ENCODE data around the gene NAA20. TPM values are rescaled to one million over a fixed set of nuclear protein-coding genes. Genes with fewer than 3 reads are reported as not detected.
A peak's percentile ranks its signal among the peaks of the same experiment; 100 is the strongest.
"Not testable (repeated sequence)": the region's sequence is repeated elsewhere in the genome, so short reads cannot be mapped to it uniquely, and the experiment has no call there.

NAA20 gene
- total and polyA plus RNA-seq, 2 of the 4 experiments (the other 2 are of a cell fraction), result 35.7 to 58.8 TPM

DNA sequence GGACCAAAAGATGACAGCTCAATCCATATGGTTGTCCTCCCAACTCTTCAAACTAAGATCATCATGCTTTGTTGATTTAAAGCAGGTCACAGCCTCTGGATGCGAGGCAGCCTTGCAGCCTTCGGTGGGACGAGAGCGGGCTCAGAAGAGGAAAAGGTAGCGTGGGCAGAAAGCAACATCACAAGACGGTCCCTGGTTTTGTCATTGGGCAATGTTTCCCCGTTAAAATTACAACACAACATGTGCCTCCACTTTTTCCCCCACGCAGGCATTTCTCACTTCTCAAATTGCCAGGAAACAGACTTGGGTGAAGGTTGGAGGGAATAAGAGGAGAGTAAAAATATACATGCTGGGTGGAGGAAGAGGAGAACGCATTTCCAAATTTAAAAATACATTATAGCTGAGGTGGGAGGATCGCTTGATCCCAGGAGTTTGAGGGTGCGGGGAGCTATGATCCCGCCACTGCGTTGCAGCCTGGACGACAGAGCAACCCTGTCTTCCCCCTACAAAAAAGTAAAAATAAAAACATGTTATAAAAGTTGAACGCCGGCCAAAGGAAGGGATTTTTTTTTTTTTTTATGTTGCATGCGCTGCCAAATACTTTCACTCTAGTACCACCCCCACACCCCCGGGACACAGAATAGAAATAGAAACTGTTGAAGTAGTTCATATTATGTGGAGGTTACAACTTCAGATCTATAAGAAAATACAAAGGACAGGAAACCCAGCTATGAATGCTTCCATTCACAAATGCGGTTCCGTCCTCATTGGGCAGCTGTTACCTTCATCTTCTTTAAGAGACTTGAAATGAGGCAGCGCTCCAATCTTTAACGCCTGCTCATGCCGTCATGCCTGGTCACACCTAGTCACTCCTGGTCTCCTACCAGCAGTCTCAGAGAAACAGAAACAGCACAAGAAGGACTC, 13.9 kb upstream of the NAA20 start:
- ChIA-PET POLR2A (ENCODE audit: unreplicated experiment) (interaction anchor here (0.6 kb wide), 1 partner anchor 26 kb away, joined by 3 read pairs; no protein-coding TSS in a partner anchor), CTCF (no interaction called here)
- Histone ChIP-seq H3K4me3 (ENCODE audit: insufficient read depth, low read depth, low read length) (no peak overlapping the region), H4K91ac (ENCODE audit: insufficient read depth, low read depth, low read length) (no peak overlapping the region), H3K56ac (ENCODE audit: extremely low read depth, insufficient read depth, low read length) (no peak overlapping the region), H2BK20ac (ENCODE audit: low read depth, low read length) (no peak overlapping the region), H4K20me1 (ENCODE audit: insufficient read depth, low read length) (peaks cover 37% of the 10 kb centered on the region), H3K9me3 (ENCODE audit: control insufficient read depth, insufficient read depth, low read length) (no peaks in the 10 kb centered on the region), H3K4me1 (ENCODE audit: control insufficient read depth, insufficient read depth, low read length) (peaks cover 15% of the 10 kb centered on the region), H2BK5ac (ENCODE audit: low read depth, low read length, poor library complexity, severe bottlenecking) (peak overlapping the region; percentile 25), H3K4ac (ENCODE audit: low read depth, low read length) (peak overlapping the region; percentile 24; the same call in 1 of the 2 replicates), H3K4me2 (ENCODE audit: low read depth, low read length) (peak overlapping the region; percentile 23), H3K9me1 (ENCODE audit: insufficient read depth, low read length) (peaks cover 14% of the 10 kb centered on the region), H2AK5ac (ENCODE audit: low read depth, low read length) (no peak overlapping the region), H2AK9ac (replicated peaks; ENCODE audit: low read depth, low read length, poor library complexity) (no peak overlapping the region), H3K14ac (replicated peaks; ENCODE audit: low read depth, low read length) (0 out of 2 replicates have a peak overlapping the region, but pooled peaks have one; percentile 34), H3K9ac (ENCODE audit: low read depth, low read length) (no peak overlapping the region), H4K5ac (ENCODE audit: low read depth, low read length) (peak overlapping the region; percentile 73), H3K27me3 (ENCODE audit: control insufficient read depth, insufficient read depth, low read length) (no peaks in the 10 kb centered on the region), H3K27ac (ENCODE audit: insufficient read depth, low read length) (peak overlapping the region; percentile 15; the same call in 1 of the 2 replicates), H3K79me1 (ENCODE audit: low read depth in 1 of 2, low read length in 2 of 2) (peaks cover 33 to 59% of the 10 kb centered on the region in 2 experiments), H2BK15ac (ENCODE audit: low read depth, low read length) (no peak overlapping the region; the same call in 2 of the 3 replicates), H4K8ac (ENCODE audit: low read depth in 2 of 2, low read length in 2 of 2) (peak overlapping the region in 1 of 2 experiments; percentile 36; a peak in 1 of 4 replicates), H3K36me3 (ENCODE audit: control insufficient read depth, insufficient read depth, low read length) (peaks cover 42% of the 10 kb centered on the region), H3K18ac (ENCODE audit: low read depth, low read length) (peak overlapping the region; percentile 77; the same call in 1 of the 2 replicates), H2AFZ (replicated peaks; ENCODE audit: low read length, poor library complexity) (no peak overlapping the region), H3K23ac (ENCODE audit: low read depth, low read length) (peak overlapping the region; percentile 32; the same call in 1 of the 2 replicates), H2BK120ac (ENCODE audit: low read depth, low read length) (peak overlapping the region; percentile 23)
- dilution Hi-C loops (cut with HindIII; ENCODE audit: low sequenced_read_pairs, unreplicated experiment), result no loop called here
- TF ChIP-seq MAFK (IDR thresholded peaks at IDR 0.05; ENCODE audit: low read depth, low read length) (no peak), RCOR1 (IDR thresholded peaks at IDR 0.05; ENCODE audit: insufficient replicate concordance, low read length) (no peak), CEBPB (IDR thresholded peaks at IDR 0.05; ENCODE audit: low read depth, low read length) (peak; percentile 17; the same call in 1 of the 2 replicates), SMC3 (IDR thresholded peaks at IDR 0.05; ENCODE audit: low read depth, low read length) (no peak), FOS (IDR thresholded peaks at IDR 0.05; ENCODE audit: low read depth, low read length) (no peak)
- in situ Hi-C loops (cut with MboI; ENCODE audit: low sequenced_read_pairs), result no loop called here
- WGBS, 2 experiments (ENCODE audit: extremely low coverage in 2 of 2, insufficient read length in 1 of 2), result no CpG with 5 or more reads among the region's 23 CpGs
- intact Hi-C loops (cut with micrococcal nuclease), result no loop called here
- ATAC-seq (ENCODE audit: low read depth) (peak; percentile 7), DNase-seq (peak; percentile 40)
- no TSS peak for BruUV-seq (replicated peaks)

- H2BK20ac ChIP-seq (ENCODE audit: low read depth, low read length); H2AFZ ChIP-seq (replicated peaks; ENCODE audit: low read length, poor library complexity); ATAC-seq (ENCODE audit: low read depth); H3K27me3 ChIP-seq (ENCODE audit: control insufficient read depth, insufficient read depth, low read length); H3K9ac ChIP-seq (ENCODE audit: low read depth, low read length); H4K91ac ChIP-seq (ENCODE audit: insufficient read depth, low read depth, low read length); H3K4ac ChIP-seq (ENCODE audit: low read depth, low read length); H3K14ac ChIP-seq (replicated peaks; ENCODE audit: low read depth, low read length); BruUV-seq (replicated peaks); H2BK15ac ChIP-seq (ENCODE audit: low read depth, low read length); H2BK120ac ChIP-seq (ENCODE audit: low read depth, low read length); DNase-seq; intact Hi-C loops (cut with micrococcal nuclease); H3K4me3 ChIP-seq (ENCODE audit: insufficient read depth, low read depth, low read length); in situ Hi-C loops (cut with MboI; ENCODE audit: low sequenced_read_pairs); H3K23ac ChIP-seq (ENCODE audit: low read depth, low read length); H3K9me3 ChIP-seq (ENCODE audit: control insufficient read depth, insufficient read depth, low read length); H3K56ac ChIP-seq (ENCODE audit: extremely low read depth, insufficient read depth, low read length); H3K4me2 ChIP-seq (ENCODE audit: low read depth, low read length); dilution Hi-C loops (cut with HindIII; ENCODE audit: low sequenced_read_pairs, unreplicated experiment); H2AK9ac ChIP-seq (replicated peaks; ENCODE audit: low read depth, low read length, poor library complexity); H2AK5ac ChIP-seq (ENCODE audit: low read depth, low read length): not testable (repeated sequence)
- H4K5ac ChIP-seq (ENCODE audit: low read depth, low read length), result peak overlapping the region; percentile 73
- peaks cover 29 to 52% of the 10 kb centered on the region in 2 experiments for H3K79me1 ChIP-seq (ENCODE audit: low read depth in 1 of 2, low read length in 2 of 2)
- H3K18ac ChIP-seq (ENCODE audit: low read depth, low read length), result peak overlapping the region; percentile 77; the same call in 1 of the 2 replicates
- H2BK5ac ChIP-seq (ENCODE audit: low read depth, low read length, poor library complexity, severe bottlenecking), result peak overlapping the region; percentile 5
- peaks cover 14% of the 10 kb centered on the region for H3K9me1 ChIP-seq (ENCODE audit: insufficient read depth, low read length)
- 100% methylated on average over 1 of the region's 6 CpGs; no CpG with 5 or more reads in 1 of the 2 experiments for WGBS, 2 experiments (ENCODE audit: extremely low coverage in 2 of 2, insufficient read length in 1 of 2)
- peaks cover 35% of the 10 kb centered on the region for H3K36me3 ChIP-seq (ENCODE audit: control insufficient read depth, insufficient read depth, low read length)
- peak overlapping the region; percentile 4; the same call in 1 of the 2 replicates for H3K27ac ChIP-seq (ENCODE audit: insufficient read depth, low read length)
- peaks cover 15% of the 10 kb centered on the region for H3K4me1 ChIP-seq (ENCODE audit: control insufficient read depth, insufficient read depth, low read length)
- POLR2A ChIA-PET (ENCODE audit: unreplicated experiment), result interaction anchor here (0.6 kb wide), 1 partner anchor 27 kb away, joined by 3 read pairs; no protein-coding TSS in a partner anchor
- H4K20me1 ChIP-seq (ENCODE audit: insufficient read depth, low read length), result peaks cover 37% of the 10 kb centered on the region
- H4K8ac ChIP-seq (ENCODE audit: low read depth in 2 of 2, low read length in 2 of 2), result 0 out of 4 replicates have a peak overlapping the region, but pooled peaks of 1 of the 2 experiments have one; percentile 6
- CTCF ChIA-PET, result interaction anchor here (0.6 to 0.7 kb wide), 2 partner anchors 197 to 224 kb away, joined by 3 to 4 read pairs; no protein-coding TSS in a partner anchor
Measured at GRCh38 chr20:20003955-20004322, 13.2 kb upstream of the NAA20 start.
